Pancreas (tissue), 10 donors: ENCODE results near the gene SERPIND1. TPM values are rescaled to one million over a fixed set of nuclear protein-coding genes. Genes with fewer than 3 reads are reported as not detected.
"Not testable (repeated sequence)": the region's sequence is repeated elsewhere in the genome, so short reads cannot be mapped to it uniquely, and the experiment has no call there.

Source experiments
- ATAC-seq, 4 donors: fragments of 200-7000 bp; cut with Tn5 transposase; one replicate each; pipeline versions ENCODE4 v1.8.0 to v1.9.1; 2020; ENCODE audit warnings: mild to moderate bottlenecking in 4 of 4, moderate library complexity in 4 of 4
- DNase-seq, 6 donors: peaks; one replicate each; pipeline ENCODE4 v3.0.0-alpha.2; 2020
- FAIRE-seq: peaks from 2 replicates; lab custom pipeline; 2012; peaks lifted over from hg19 to GRCh38; lab: Jason Lieb, UNC
- H3K27ac ChIP-seq, 4 donors: fragments of 200-600 bp; sonication (generic); 1 replicate in 3 of 4; 2 replicates in 1 of 4; pipeline versions ENCODE4 v1.5.0 to v1.8.0; 2020
- H3K27me3 ChIP-seq, 4 donors: fragments of 200-600 bp; one replicate each; pipeline ENCODE4 v1.8.0; 2021
- H3K36me3 ChIP-seq, 3 donors: fragments of 200-600 bp; sonication (generic) in 1 of 3; one replicate each; pipeline versions ENCODE4 v1.5.0 to v1.8.0; 2020 to 2021
- H3K4me1 ChIP-seq, 3 donors: fragments of 200-600 bp; one replicate each; pipeline ENCODE4 v1.8.0; 2021
- H3K4me3 ChIP-seq, 4 donors: fragments of 200-600 bp; sonication (generic) in 2 of 4; one replicate each; pipeline versions ENCODE4 v1.5.0 to v1.8.0; 2020 to 2021
- H3K9me3 ChIP-seq, 4 donors: fragments of 200-600 bp; one replicate each; pipeline ENCODE4 v1.8.0; 2021
- WGBS, 2 donors: extraction: QIAGEN DNeasy Blood & Tissue Kit; methylation state at CpG; one replicate each; pipeline ENCODE4 v1.1.7; 2013; 5-methylcytosine and 5-hydroxymethylcytosine counted together
- intact Hi-C, 3 donors: fragments of 100-400 bp; cut with DNase I; formaldehyde crosslinking; loops; one replicate each; pipeline versions ENCODE4 v1.11.1 to v1.14.2; 2022
- polyA plus RNA-seq, 2 donors: library from polyadenylated mRNA; stranded (reverse); fragments of 200-250 nt; gene quantifications; one replicate each; pipeline ENCODE4 v1.2.3, GENCODE V29; 2013
- total RNA-seq, 6 donors: library from RNA; stranded (reverse); fragmentation: NEBNext Ultra II Directional in 4 of 6; extraction: Animal tissue kit (Norgen Biotek cat#: 25700) in 4 of 6; gene quantifications; one replicate each; pipeline versions ENCODE4 v1.2.1 to v1.2.4, GENCODE V29; 2021 to 2023
- TF ChIP-seq, protein P1 (sequence below), 4 donors: fragments of 200-600 bp; sonication (generic) in 3 of 4; IDR thresholded peaks; one replicate each; pipeline versions ENCODE4 v1.5.0 to v1.8.0; 2021; ENCODE audit warnings: antibody characterized with exemption in 4 of 4
- donor health status: healthy with polysubstance abuse.
- donor health status: DM: no; HTN: no; CAD: no; lungs with moderate emphysema.
- donor health status: DM: no; HTN: no; CAD: no.
- donor health status: control.
- donor health status: control.
- donor health status: Bipolar disorder and iron deficiency.
- donor health status: DM: yes; HTN: yes; CAD: no.
- donor health status: DM: no; HTN: no; CAD: no.
- donor health status: DM: no; HTN: no; CAD: no.
- donor health status: DM: yes; HTN: yes; CAD: no.

Gene SERPIND1
- total and polyA plus RNA-seq, 8 donors = 0.09 to 0.35 (median 0.21) TPM; not detected in 1

DNA sequence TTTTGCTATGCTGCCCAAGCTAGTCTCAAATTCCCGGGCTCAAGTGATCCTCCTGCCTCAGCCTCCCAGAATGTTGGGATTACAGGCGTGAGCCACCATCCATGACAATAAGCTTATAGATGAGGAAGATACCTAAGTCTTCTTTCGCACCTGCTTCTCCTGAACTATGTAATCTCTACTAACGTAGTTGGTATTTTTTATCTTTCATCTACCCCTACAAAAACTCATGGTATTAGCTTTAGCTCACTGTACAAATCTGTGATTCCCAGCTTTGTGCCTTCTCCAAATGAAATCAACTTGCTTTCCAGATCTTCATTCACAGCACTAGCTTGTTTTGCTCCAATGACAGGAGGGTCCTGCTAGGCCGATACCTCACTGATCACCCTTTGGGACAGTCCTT lies 48.3 kb downstream of the SERPIND1 start:
- Histone ChIP-seq H3K36me3 (peaks cover 0 to 16% (median 0%) of the 10 kb centered on the region in 3 donors), H3K27me3 (no peaks in the 10 kb centered on the region), H3K9me3 (no peaks in the 10 kb centered on the region), H3K4me3 (no peak overlapping the region), H3K27ac (no peak overlapping the region), H3K4me1 (no peaks in the 10 kb centered on the region)
- whole genome bisulfite sequencing, 2 donors = 94 to 99% methylated on average over 5 of the region's 5 CpGs
- intact Hi-C loops = no loop called here
- FAIRE-seq (no peak), DNase-seq (no peak), ATAC-seq (no peak)
- TF ChIP-seq, protein P1, sequence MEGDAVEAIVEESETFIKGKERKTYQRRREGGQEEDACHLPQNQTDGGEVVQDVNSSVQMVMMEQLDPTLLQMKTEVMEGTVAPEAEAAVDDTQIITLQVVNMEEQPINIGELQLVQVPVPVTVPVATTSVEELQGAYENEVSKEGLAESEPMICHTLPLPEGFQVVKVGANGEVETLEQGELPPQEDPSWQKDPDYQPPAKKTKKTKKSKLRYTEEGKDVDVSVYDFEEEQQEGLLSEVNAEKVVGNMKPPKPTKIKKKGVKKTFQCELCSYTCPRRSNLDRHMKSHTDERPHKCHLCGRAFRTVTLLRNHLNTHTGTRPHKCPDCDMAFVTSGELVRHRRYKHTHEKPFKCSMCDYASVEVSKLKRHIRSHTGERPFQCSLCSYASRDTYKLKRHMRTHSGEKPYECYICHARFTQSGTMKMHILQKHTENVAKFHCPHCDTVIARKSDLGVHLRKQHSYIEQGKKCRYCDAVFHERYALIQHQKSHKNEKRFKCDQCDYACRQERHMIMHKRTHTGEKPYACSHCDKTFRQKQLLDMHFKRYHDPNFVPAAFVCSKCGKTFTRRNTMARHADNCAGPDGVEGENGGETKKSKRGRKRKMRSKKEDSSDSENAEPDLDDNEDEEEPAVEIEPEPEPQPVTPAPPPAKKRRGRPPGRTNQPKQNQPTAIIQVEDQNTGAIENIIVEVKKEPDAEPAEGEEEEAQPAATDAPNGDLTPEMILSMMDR (IDR thresholded peaks at IDR 0.05) = no peak

DNA sequence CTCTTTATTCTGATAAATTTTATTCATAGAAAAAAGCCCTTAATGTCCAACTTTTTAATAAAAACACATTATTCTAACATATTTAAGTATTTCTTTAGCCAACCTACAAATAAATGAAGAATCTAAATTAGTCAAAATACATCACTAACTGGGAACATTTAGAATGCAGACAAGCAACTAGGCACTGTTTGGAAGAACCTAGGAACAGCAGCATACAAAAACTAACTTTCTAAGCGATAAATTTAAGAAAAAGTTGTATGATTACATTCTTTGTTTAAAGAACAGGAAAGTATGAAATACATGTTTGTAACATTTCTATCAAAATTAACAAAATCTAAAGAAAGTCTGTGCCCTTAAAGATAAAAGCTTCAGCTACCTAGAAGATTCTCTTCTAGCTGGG lies 49.4 kb downstream of the SERPIND1 start:
- TF ChIP-seq, protein P1 (IDR thresholded peaks at IDR 0.05) = no peak
- ATAC-seq = no peak
- no peak for DNase-seq
- H3K4me1 ChIP-seq = no peaks in the 10 kb centered on the region
- intact Hi-C loops = no loop called here
- no peaks in the 10 kb centered on the region for H3K27me3 ChIP-seq
- H3K27ac ChIP-seq = no peak overlapping the region
- H3K9me3 ChIP-seq = no peaks in the 10 kb centered on the region
- 98 to 100% methylated on average over 1 of the region's 1 CpG for WGBS, 2 donors
- H3K4me3 ChIP-seq = no peak overlapping the region
- H3K36me3 ChIP-seq = peaks cover 0 to 12% (median 0%) of the 10 kb centered on the region in 3 donors
- no peak for FAIRE-seq

DNA sequence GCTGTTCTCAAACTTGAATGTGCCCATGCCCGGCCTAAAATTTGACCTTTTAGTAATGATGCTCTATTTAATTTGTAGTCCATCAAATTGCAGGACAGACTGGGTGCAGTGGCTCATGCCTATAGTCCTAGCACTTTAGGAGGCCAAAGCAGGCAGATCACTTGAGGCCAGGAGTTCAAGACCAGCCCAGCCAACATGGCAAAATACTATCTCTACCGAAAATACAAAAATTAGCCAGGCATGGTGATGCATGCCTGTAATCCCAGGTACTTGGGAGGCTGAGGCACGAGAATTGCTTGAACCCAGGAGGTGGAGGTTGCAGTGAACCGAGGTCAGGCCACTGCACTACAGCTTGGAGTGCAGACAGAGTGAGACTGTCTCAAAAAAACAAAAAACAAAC lies 51.3 kb downstream of the SERPIND1 start:
- DNase-seq, H3K4me3 ChIP-seq, FAIRE-seq, H3K9me3 ChIP-seq, H3K4me1 ChIP-seq, H3K27ac ChIP-seq, H3K36me3 ChIP-seq, H3K27me3 ChIP-seq, intact Hi-C loops, ATAC-seq: not testable (repeated sequence)
- WGBS, 2 donors = 94 to 99% methylated on average over 4 of the region's 4 CpGs

DNA sequence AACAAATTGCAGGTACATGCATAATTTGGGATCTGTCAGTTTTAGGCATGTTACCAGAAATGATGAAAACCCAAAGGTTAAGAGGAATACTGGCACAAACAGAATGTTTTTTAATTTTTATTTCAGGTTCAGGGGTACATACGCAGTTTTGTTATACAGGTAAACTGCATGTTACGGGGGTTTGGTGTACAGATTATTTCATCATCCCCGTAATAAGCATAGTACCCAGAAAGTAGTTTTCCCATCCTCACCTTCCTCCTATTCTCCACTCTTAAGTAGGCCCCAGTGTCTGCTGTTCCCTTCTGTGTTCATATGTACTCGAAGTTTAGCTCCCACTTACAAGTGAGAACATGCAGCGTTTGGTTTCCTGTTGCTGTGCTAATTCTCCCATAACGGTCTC lies 51.7 kb downstream of the SERPIND1 start:
- ATAC-seq (no peak), FAIRE-seq (no peak), DNase-seq (no peak)
- intact Hi-C loops = no loop called here
- no peak overlapping the region for H3K27ac ChIP-seq
- H3K9me3 ChIP-seq = no peaks in the 10 kb centered on the region
- H3K4me3 ChIP-seq = no peak overlapping the region
- no peaks in the 10 kb centered on the region for H3K4me1 ChIP-seq
- 93 to 94% methylated on average over 6 of the region's 6 CpGs for WGBS, 2 donors
- TF ChIP-seq, protein P1 (IDR thresholded peaks at IDR 0.05) = no peak
- H3K27me3 ChIP-seq = no peaks in the 10 kb centered on the region
- no peaks in the 10 kb centered on the region for H3K36me3 ChIP-seq

DNA sequence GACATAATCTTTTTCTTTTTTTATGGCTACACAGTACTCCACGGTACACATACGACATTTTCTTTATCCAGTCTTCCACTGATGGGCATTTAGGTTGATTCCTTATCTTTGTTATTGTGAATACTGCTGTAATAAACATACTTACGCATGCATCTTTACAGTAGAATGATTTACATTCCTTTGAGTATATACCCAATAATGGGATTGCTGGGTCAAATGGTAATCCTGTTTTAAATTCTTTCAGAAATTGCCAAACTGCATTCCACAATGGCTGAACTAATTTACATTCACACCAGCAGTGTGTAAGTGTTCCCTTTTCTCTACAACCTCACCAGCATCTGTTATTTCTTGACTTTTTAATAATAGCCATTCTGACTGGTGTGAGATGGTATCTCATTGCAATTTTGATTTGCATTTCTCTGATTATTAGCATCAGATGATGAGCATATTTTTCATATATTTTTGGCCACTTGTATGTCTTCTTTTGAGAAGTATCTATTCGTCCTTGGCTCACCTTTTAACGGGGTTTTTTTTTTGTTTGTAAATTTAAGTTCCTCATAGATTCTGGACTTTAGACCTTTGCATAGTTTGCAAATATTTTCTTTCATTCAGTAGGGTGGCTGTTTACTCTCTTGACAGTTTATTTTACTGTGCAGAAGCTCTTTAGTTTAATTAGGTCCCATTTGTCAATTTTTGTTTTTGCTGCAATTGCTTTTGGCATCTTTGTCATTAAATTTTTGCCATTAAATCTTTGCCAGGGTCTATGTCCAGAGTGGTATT lies 52.6 kb downstream of the SERPIND1 start:
- H3K9me3 ChIP-seq, H3K4me1 ChIP-seq, ATAC-seq, DNase-seq, intact Hi-C loops, H3K4me3 ChIP-seq, H3K27me3 ChIP-seq, H3K36me3 ChIP-seq, FAIRE-seq, H3K27ac ChIP-seq: not testable (repeated sequence)
- WGBS, 2 donors = 78 to 80% methylated on average over 5 of the region's 5 CpGs

DNA sequence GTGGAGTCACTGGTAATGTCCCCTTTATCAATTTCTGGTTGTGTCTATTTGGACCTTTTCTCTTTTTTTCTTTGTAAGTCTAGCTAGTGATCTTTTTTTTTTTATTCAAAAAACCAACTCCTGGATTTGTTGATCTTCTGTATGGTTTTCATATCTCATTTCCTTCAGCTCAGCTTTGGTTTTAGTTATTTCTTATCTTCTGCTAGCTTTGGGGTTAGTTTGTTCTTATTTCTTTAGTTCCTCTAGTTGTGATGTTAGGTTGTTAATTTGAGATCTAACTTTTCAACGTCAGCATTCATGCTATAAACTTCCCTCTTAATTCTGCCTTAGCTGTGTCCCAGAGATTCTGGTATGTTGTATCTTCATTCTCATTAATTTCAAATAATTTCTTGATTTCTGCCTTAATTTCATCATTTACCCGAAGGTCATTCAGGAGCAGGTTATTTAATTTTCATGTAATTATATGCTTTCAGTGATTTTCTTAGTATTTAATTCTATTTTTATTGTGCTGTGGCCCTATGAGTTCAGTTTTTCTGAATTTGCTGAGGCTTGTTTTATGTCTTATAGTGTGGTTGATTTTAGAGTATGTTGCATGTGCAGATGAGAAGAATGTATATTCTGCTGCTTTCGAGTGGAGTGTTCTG lies 55.7 kb downstream of the SERPIND1 start:
- no peak overlapping the region for H3K4me3 ChIP-seq
- no peak overlapping the region for H3K27ac ChIP-seq
- H3K4me1 ChIP-seq = no peaks in the 10 kb centered on the region
- no peaks in the 10 kb centered on the region for H3K9me3 ChIP-seq
- peaks cover 0 to 3% (median 0%) of the 10 kb centered on the region in 3 donors for H3K36me3 ChIP-seq
- 91 to 93% methylated on average over 3 of the region's 3 CpGs for WGBS, 2 donors
- DNase-seq (no peak), ATAC-seq (no peak), FAIRE-seq (no peak)
- H3K27me3 ChIP-seq = no peaks in the 10 kb centered on the region
- TF ChIP-seq, protein P1 (IDR thresholded peaks at IDR 0.05) = no peak
- intact Hi-C loops = no loop called here
